ENCODE results near the gene MTSS2. TPM values are rescaled to one million over a fixed set of nuclear protein-coding genes. Genes with fewer than 3 reads are reported as not detected.

MTSS2 gene
- polyA plus RNA-seq, 1 of the 3 experiments (the other 2 are of a cell fraction): 54.1 TPM

DNA sequence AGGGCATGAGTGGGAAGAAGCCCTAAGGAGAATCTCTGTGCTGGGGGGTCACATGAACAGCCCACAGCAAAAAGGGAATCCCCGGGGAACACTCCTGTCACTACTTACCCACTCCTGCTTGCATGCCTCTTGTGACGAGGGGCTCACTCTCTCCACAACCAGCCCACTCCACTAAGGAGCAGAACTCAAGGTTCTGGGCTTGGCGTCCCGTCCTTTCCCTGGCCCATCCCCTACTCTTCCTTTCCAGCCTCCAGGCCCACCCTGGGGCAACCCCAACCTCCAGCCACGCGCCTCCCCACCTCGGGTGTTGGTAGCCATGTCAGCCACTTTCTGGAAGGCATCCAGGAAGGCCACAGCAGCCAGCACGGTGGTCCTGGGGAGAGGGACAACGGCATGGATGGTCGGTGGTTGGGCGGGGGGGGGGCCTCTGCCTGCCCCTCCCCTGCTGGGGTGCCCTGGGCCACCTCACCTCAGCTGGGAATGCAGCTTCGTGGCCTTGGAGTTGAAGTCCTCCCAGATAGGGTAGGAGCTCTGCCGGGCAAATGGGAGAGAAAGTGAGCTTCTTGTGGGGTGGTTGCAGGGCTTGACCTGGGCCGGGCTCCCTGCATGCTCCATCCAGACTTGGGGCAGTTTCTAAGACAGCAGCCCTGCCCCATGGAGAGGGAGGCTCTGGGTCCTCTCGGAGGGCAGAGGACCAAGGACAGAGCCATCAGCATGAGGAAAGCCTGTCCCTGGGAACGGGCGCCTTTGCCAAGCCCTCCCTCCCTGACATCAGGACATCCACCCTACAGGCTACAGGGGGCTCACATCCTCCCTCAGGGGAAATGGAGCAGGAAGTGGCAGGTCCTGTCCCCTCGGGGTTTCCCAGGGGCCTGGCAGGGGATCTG, 5.1 kb downstream of the MTSS2 start:
- Histone ChIP-seq H3F3A (replicated peaks; ENCODE audit: insufficient read depth) (no peaks in the 10 kb centered on the region), H3K27me3 (ENCODE audit: insufficient read depth) (no peaks in the 10 kb centered on the region), H3K4me2 (no peak overlapping the region), H3K9me3 (no peaks in the 10 kb centered on the region), H4K20me1 (ENCODE audit: insufficient read depth) (peaks cover 51% of the 10 kb centered on the region), H3K9me2 (no peaks in the 10 kb centered on the region), H3K79me2 (ENCODE audit: insufficient read depth) (peaks cover 57% of the 10 kb centered on the region), H3K4me3 (ENCODE audit: low read depth in 2 of 2, low read length in 1 of 2) (no peak overlapping the region), H3K4me1 (ENCODE audit: control insufficient read depth in 1 of 2, insufficient read depth in 2 of 2, low read depth in 1 of 2, low read length in 1 of 2) (peaks cover 0 to 39% of the 10 kb centered on the region in 2 experiments; a peak in 1 of 4 replicates), H3K27ac (ENCODE audit: low read depth in 2 of 2, low read length in 1 of 2) (no peak overlapping the region; a peak in 1 of 4 replicates), H3K36me3 (replicated peaks in 1 of 2; ENCODE audit: control insufficient read depth in 1 of 2, insufficient read depth in 2 of 2, low read length in 1 of 2) (peaks cover 17 to 51% of the 10 kb centered on the region in 2 experiments), H3K9ac (no peak overlapping the region), H2AFZ (ENCODE audit: low read depth) (no peak overlapping the region)
- CTCF ChIA-PET: interaction anchor here (0.6 to 14.3 kb wide), 12 partner anchors 8 to 100 kb away, joined by 3 to 181 read pairs (median 4); no protein-coding TSS in a partner anchor
- TF ChIP-seq, protein P1, sequence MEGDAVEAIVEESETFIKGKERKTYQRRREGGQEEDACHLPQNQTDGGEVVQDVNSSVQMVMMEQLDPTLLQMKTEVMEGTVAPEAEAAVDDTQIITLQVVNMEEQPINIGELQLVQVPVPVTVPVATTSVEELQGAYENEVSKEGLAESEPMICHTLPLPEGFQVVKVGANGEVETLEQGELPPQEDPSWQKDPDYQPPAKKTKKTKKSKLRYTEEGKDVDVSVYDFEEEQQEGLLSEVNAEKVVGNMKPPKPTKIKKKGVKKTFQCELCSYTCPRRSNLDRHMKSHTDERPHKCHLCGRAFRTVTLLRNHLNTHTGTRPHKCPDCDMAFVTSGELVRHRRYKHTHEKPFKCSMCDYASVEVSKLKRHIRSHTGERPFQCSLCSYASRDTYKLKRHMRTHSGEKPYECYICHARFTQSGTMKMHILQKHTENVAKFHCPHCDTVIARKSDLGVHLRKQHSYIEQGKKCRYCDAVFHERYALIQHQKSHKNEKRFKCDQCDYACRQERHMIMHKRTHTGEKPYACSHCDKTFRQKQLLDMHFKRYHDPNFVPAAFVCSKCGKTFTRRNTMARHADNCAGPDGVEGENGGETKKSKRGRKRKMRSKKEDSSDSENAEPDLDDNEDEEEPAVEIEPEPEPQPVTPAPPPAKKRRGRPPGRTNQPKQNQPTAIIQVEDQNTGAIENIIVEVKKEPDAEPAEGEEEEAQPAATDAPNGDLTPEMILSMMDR (IDR thresholded peaks at IDR 0.05): no peak
- TF ChIP-seq REST (IDR thresholded peaks at IDR 0.05; ENCODE audit: low read depth, low read length): peak; percentile 29; the same call in 1 of the 2 replicates
- whole genome bisulfite sequencing (ENCODE audit: low lambda C conversion rate): 72% methylated on average over 12 of the region's 18 CpGs
- no peak for DNase-seq
- POLR2A ChIA-PET: no interaction called here

DNA sequence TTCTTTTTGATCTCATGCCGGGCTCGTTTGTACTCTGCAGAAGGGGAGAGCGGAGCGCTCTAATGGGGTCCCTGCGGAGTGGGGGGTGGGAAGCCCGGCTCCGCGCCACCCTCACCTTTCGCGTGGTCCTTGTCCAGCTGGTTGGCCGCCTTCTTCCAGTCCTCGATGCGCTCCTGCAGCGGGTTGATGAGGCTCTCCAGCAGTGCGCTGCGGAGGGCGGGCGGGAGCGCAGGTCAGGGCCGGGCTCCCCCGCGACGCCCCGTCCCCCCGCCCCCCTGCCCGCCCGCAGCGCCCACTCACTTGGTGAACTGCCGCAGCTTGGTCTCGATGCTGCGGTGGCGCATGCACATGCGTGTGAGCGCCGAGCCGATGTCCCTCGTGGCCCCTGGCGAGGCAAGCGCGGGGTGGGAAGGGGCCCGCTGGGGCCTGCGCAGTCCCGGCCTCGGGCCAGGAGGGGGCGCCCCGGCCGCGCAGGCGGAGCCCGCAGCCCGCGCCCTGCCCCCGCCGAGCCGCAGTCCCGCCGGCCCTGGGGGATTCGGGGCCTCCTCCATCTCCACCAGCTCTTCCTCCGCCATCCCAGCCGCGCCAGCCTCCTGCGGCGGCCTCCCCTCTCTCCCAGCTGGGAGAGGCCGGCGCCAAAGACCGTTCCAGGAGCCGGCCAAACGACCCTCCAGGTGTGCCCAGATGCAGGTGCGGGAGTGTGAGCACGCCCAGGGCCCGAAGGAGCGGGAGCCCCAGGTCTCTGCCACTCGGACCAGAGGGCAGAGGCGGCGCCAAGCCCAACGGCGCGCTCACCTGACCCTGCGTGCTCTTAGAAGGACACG, 6.0 kb downstream of the MTSS2 start:
- no peak overlapping the region; a peak in 1 of 4 replicates for H3K27ac ChIP-seq (ENCODE audit: low read depth in 2 of 2, low read length in 1 of 2)
- peaks cover 0 to 39% of the 10 kb centered on the region in 2 experiments; a peak in 1 of 4 replicates for H3K4me1 ChIP-seq (ENCODE audit: control insufficient read depth in 1 of 2, insufficient read depth in 2 of 2, low read depth in 1 of 2, low read length in 1 of 2)
- POLR2A ChIA-PET: interaction anchor here (0.6 kb wide), 1 partner anchor 298 kb away, joined by 4 read pairs; no protein-coding TSS in a partner anchor
- H3K4me2 ChIP-seq: no peak overlapping the region
- H3K27me3 ChIP-seq (ENCODE audit: insufficient read depth): no peaks in the 10 kb centered on the region
- peaks cover 54% of the 10 kb centered on the region for H3K79me2 ChIP-seq (ENCODE audit: insufficient read depth)
- peaks cover 51% of the 10 kb centered on the region for H4K20me1 ChIP-seq (ENCODE audit: insufficient read depth)
- H2AFZ ChIP-seq (ENCODE audit: low read depth): no peak overlapping the region
- WGBS (ENCODE audit: low lambda C conversion rate): 94% methylated on average over 38 of the region's 80 CpGs
- H3K36me3 ChIP-seq (replicated peaks in 1 of 2; ENCODE audit: control insufficient read depth in 1 of 2, insufficient read depth in 2 of 2, low read length in 1 of 2): peaks cover 22 to 53% of the 10 kb centered on the region in 2 experiments
- H3F3A ChIP-seq (replicated peaks; ENCODE audit: insufficient read depth): no peaks in the 10 kb centered on the region
- DNase-seq: peak; percentile 94
- TF ChIP-seq RAD21 (IDR thresholded peaks at IDR 0.05; ENCODE audit: low read length) (peak; percentile 47), RCOR1 (IDR thresholded peaks at IDR 0.05; ENCODE audit: low read length) (no peak), NFIC (IDR thresholded peaks at IDR 0.05; ENCODE audit: borderline replicate concordance) (no peak), SMC3 (IDR thresholded peaks at IDR 0.05; ENCODE audit: low read depth, low read length) (peak; percentile 50), TCF12 (IDR thresholded peaks at IDR 0.05) (no peak), ELF1 (IDR thresholded peaks at IDR 0.05) (no peak), RFX5 (IDR thresholded peaks at IDR 0.05; ENCODE audit: low read length) (no peak), MEF2A (IDR thresholded peaks at IDR 0.05; ENCODE audit: borderline replicate concordance, low read depth) (no peak), RXRA (IDR thresholded peaks at IDR 0.05; ENCODE audit: borderline replicate concordance, low read depth) (no peak)
- TF ChIP-seq, protein P2, sequence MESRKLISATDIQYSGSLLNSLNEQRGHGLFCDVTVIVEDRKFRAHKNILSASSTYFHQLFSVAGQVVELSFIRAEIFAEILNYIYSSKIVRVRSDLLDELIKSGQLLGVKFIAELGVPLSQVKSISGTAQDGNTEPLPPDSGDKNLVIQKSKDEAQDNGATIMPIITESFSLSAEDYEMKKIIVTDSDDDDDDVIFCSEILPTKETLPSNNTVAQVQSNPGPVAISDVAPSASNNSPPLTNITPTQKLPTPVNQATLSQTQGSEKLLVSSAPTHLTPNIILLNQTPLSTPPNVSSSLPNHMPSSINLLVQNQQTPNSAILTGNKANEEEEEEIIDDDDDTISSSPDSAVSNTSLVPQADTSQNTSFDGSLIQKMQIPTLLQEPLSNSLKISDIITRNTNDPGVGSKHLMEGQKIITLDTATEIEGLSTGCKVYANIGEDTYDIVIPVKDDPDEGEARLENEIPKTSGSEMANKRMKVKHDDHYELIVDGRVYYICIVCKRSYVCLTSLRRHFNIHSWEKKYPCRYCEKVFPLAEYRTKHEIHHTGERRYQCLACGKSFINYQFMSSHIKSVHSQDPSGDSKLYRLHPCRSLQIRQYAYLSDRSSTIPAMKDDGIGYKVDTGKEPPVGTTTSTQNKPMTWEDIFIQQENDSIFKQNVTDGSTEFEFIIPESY (IDR thresholded peaks at IDR 0.05; ENCODE audit: borderline replicate concordance, low read depth): no peak
- TF ChIP-seq, protein P3, sequence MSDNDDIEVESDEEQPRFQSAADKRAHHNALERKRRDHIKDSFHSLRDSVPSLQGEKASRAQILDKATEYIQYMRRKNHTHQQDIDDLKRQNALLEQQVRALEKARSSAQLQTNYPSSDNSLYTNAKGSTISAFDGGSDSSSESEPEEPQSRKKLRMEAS (IDR thresholded peaks at IDR 0.05; ENCODE audit: low read depth): no peak
- TF ChIP-seq, protein P1 (IDR thresholded peaks at IDR 0.05): peak; percentile 36
- no peak overlapping the region for H3K4me3 ChIP-seq (ENCODE audit: low read depth in 2 of 2, low read length in 1 of 2)
- no peaks in the 10 kb centered on the region for H3K9me2 ChIP-seq
- CTCF ChIA-PET: interaction anchor here (0.6 to 14.3 kb wide), 21 partner anchors 8 to 111 kb away, joined by 3 to 181 read pairs (median 4); no protein-coding TSS in a partner anchor
- H3K9me3 ChIP-seq: no peaks in the 10 kb centered on the region
- H3K9ac ChIP-seq: no peak overlapping the region
